Activated CD4-positive, alpha-beta T cell treated with anti-CD3 and anti-CD28 coated beads, Interleukin-2, Interleukin-4, amounts not matched to agents 100 ng/mL and 50 ng/mL, durations not matched to agents 16 hours and 8 hours (primary cell): Measurements from ENCODE around the gene ZNF622.

Experiments
- DNase-seq: peaks from one replicate; pipeline ENCODE4 v3.0.0-alpha.2; 2020; ENCODE audit warnings: low spot score

Gene ZNF622

GRCh38 chr5:16465544-16466432 is at the start of gene ZNF622:
Gene ZNF622, minus strand, starts transcription at chr5:16465800. Its CDS starts 135 bp downstream, at chr5:16465665.
- peak; percentile 93 for DNase-seq

GRCh38 chr5:16510098-16510497 is 44.5 kb upstream of the ZNF622 start:
- DNase-seq, result no peak

- no peak for DNase-seq
These were observed 43.3 kb upstream of the ZNF622 start for GRCh38 chr5:16508730-16509531.

- DNase-seq, result no peak
These were observed 42.1 kb upstream of the ZNF622 start for GRCh38 chr5:16507716-16508115.

- no peak for DNase-seq
These were observed 40.3 kb upstream of the ZNF622 start for GRCh38 chr5:16505904-16506303.

- no peak for DNase-seq
These were observed 39.7 kb upstream of the ZNF622 start for GRCh38 chr5:16505140-16505891.

- DNase-seq, result no peak
These were observed 39.0 kb upstream of the ZNF622 start for GRCh38 chr5:16504571-16504970.

GRCh38 chr5:16502866-16503265 is 37.3 kb upstream of the ZNF622 start:
- no peak for DNase-seq

GRCh38 chr5:16500024-16500423 is 34.4 kb upstream of the ZNF622 start:
- no peak for DNase-seq

- DNase-seq, result no peak
These were observed 31.9 kb upstream of the ZNF622 start for GRCh38 chr5:16497546-16497945.

- no peak for DNase-seq
These were observed 27.7 kb upstream of the ZNF622 start for GRCh38 chr5:16493261-16493660.

- no peak for DNase-seq
These were observed 27.0 kb upstream of the ZNF622 start for GRCh38 chr5:16492398-16493140.

GRCh38 chr5:16490911-16491310 is 25.3 kb upstream of the ZNF622 start:
- DNase-seq, result no peak

GRCh38 chr5:16489322-16489791 is 23.8 kb upstream of the ZNF622 start:
- DNase-seq, result no peak

- DNase-seq, result no peak
These were observed 21.9 kb upstream of the ZNF622 start for GRCh38 chr5:16487456-16487855.

GRCh38 chr5:16486711-16487111 is 21.1 kb upstream of the ZNF622 start:
- no peak for DNase-seq

GRCh38 chr5:16485656-16486055 is 20.1 kb upstream of the ZNF622 start:
- no peak for DNase-seq

GRCh38 chr5:16484081-16484480 is 18.5 kb upstream of the ZNF622 start:
- no peak for DNase-seq

- DNase-seq, result no peak
These were observed 17.8 kb upstream of the ZNF622 start for GRCh38 chr5:16483361-16483760.

- DNase-seq, result no peak
These were observed 17.3 kb upstream of the ZNF622 start for GRCh38 chr5:16482891-16483290.

- no peak for DNase-seq
These were observed 15.4 kb upstream of the ZNF622 start for GRCh38 chr5:16480821-16481538.
